ENCODE data around the gene RALGAPA1. TPM values are rescaled to one million over a fixed set of nuclear protein-coding genes. Genes with fewer than 3 reads are reported as not detected.
"Not testable (repeated sequence)": the region's sequence is repeated elsewhere in the genome, so short reads cannot be mapped to it uniquely, and the experiment has no call there.

RALGAPA1 gene
- total and polyA plus RNA-seq, 8 donors, result 16.0 to 35.4 (median 28.1) TPM

DNA sequence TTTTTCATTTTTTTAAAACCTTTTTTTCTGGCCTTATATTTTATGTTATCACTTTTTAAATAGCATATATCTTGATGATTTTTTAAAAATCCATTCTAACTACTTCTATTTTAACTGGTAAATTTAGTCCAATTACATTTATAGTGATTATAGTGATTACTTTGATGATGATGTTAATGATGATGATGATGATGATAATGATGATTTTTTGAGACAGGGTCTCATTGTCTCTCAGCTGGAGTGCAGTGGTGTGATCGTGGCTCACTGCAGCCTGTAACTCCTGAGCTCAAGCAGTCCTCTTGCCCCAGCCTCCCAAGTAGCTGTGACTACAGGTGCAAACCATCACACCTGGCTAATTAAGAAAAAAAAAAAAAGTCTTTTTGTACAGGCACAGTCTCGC is 44.1 kb upstream of the RALGAPA1 start:
- TF ChIP-seq, protein P1, sequence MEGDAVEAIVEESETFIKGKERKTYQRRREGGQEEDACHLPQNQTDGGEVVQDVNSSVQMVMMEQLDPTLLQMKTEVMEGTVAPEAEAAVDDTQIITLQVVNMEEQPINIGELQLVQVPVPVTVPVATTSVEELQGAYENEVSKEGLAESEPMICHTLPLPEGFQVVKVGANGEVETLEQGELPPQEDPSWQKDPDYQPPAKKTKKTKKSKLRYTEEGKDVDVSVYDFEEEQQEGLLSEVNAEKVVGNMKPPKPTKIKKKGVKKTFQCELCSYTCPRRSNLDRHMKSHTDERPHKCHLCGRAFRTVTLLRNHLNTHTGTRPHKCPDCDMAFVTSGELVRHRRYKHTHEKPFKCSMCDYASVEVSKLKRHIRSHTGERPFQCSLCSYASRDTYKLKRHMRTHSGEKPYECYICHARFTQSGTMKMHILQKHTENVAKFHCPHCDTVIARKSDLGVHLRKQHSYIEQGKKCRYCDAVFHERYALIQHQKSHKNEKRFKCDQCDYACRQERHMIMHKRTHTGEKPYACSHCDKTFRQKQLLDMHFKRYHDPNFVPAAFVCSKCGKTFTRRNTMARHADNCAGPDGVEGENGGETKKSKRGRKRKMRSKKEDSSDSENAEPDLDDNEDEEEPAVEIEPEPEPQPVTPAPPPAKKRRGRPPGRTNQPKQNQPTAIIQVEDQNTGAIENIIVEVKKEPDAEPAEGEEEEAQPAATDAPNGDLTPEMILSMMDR (IDR thresholded peaks at IDR 0.05), result no peak
- Histone ChIP-seq H3K4me3 (no peak overlapping the region), H3K9me3 (no peaks in the 10 kb centered on the region), H3K36me3 (peaks cover 0 to 5% (median 0%) of the 10 kb centered on the region in 3 donors), H3K27me3 (no peaks in the 10 kb centered on the region), H3K4me1 (no peaks in the 10 kb centered on the region), H3K27ac (no peak overlapping the region)
- ATAC-seq, result no peak
- intact Hi-C loops (cut with DNase I), result no loop called here
- WGBS, 2 donors, result 98 to 100% methylated on average over 2 of the region's 2 CpGs
- no peak for FAIRE-seq
- no peak for DNase-seq

DNA sequence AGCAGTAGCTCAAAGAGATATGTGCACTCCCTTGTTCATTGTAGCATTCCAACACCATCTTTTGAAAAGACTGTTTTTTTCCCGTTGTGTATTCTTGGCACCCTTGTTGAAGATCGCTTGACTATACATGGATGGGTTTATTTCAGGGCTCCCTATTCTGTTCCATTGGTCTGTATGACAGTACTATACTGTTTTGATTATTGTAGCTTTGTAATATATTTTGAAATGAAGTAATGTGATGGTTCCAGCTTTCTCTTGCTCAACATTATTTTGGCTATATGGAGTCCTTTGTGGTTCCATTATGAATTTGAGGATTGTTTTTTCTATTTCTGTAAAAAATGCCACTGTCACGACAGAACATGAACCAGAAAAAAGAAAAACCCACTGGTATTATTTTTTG is 42.7 kb upstream of the RALGAPA1 start:
- intact Hi-C loops (cut with DNase I), result no loop called here
- WGBS, 2 donors, result 96 to 99% methylated on average over 3 of the region's 3 CpGs

DNA sequence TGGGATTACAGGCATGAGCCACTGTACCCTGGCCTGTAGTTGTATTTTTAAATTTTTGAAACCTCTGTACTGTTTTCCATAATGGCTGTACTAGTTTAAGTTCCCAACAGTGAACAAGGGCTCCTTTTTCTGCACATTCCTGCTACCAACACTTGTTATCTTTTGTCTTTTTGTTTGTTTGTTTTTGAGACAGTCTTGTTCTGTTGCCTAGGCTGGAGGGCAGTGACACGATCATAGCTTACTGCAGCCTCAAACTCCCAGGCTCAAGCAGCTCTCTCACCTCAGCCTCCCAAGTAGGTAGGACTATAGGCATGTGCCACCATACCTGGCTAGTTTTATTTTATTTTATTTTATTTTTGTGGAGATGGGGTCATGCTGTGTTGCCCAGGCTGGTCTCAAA is 40.0 kb upstream of the RALGAPA1 start:
- ATAC-seq (no peak), DNase-seq (no peak), FAIRE-seq (no peak)
- TF ChIP-seq, protein P1 (IDR thresholded peaks at IDR 0.05), result no peak
- H3K36me3 ChIP-seq, result peaks cover 0 to 5% (median 0%) of the 10 kb centered on the region in 3 donors
- WGBS, 2 donors, result 77 to 94% methylated on average over 1 of the region's 1 CpG
- no peak overlapping the region for H3K4me3 ChIP-seq
- no peaks in the 10 kb centered on the region for H3K4me1 ChIP-seq
- H3K27ac ChIP-seq, result no peak overlapping the region
- H3K9me3 ChIP-seq, result no peaks in the 10 kb centered on the region
- intact Hi-C loops (cut with DNase I), result no loop called here
- no peaks in the 10 kb centered on the region for H3K27me3 ChIP-seq

More for the DNA sequence above, 42.7 kb upstream of the RALGAPA1 start:
- DNase-seq (no peak), ATAC-seq (no peak), FAIRE-seq (no peak)
- no peaks in the 10 kb centered on the region for H3K9me3 ChIP-seq
- TF ChIP-seq, protein P1 (IDR thresholded peaks at IDR 0.05), result no peak
- no peak overlapping the region for H3K27ac ChIP-seq
- no peak overlapping the region for H3K4me3 ChIP-seq
- H3K36me3 ChIP-seq, result peaks cover 0 to 5% (median 0%) of the 10 kb centered on the region in 3 donors
- no peaks in the 10 kb centered on the region for H3K4me1 ChIP-seq
- H3K27me3 ChIP-seq, result no peaks in the 10 kb centered on the region

DNA sequence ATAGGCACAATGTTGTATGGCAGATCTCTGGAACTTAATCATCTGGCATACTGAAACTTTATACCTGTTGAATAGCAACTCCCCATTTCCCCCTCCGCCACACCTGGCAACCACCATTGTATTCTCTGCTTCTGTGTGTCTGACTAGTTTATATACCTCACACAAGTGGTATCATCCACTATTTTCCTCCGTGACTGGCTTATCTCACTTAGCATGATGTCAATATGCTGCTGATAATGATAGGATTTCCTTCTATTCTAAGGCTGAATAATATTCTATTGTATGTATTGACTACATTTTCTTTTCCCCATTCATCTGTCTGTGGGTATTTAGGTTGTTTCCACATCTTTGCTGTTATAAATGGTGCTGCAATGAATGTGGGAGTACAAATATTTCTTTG is 38.5 kb upstream of the RALGAPA1 start:
- 80 to 81% methylated on average over 2 of the region's 2 CpGs for WGBS, 2 donors
- intact Hi-C loops (cut with DNase I), result no loop called here
- TF ChIP-seq, protein P1 (IDR thresholded peaks at IDR 0.05), result no peak

DNA sequence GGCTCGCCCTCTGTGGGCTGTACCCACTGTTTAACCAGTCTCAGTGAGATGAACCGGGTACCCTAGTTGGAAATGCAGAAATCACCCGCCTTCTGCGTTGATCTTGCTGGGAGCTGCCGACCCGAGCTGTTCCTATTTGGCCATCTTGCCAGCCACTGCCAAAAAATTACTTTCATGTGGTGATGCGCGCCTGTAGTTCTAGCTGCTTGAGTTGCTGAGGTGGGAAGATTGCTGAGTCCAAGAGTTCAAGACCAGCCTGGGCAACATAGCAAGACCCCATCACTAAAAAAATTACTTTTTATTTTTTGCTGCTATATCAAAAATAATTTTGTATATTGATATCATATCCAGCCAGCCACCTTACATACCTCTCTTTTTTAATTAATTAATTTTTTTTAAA is 35.4 kb upstream of the RALGAPA1 start:
- Histone ChIP-seq H3K4me3 (no peak overlapping the region), H3K9me3 (no peaks in the 10 kb centered on the region), H3K4me1 (no peaks in the 10 kb centered on the region), H3K27me3 (no peaks in the 10 kb centered on the region), H3K27ac (no peak overlapping the region), H3K36me3 (peaks cover 0 to 13% (median 0%) of the 10 kb centered on the region in 3 donors)
- intact Hi-C loops (cut with DNase I), result no loop called here
- no peak for DNase-seq
- FAIRE-seq, result no peak
- 95 to 96% methylated on average over 8 of the region's 8 CpGs for WGBS, 2 donors
- TF ChIP-seq, protein P1 (IDR thresholded peaks at IDR 0.05), result no peak
- no peak for ATAC-seq

More for the DNA sequence above, 38.5 kb upstream of the RALGAPA1 start:
- Histone ChIP-seq H3K4me1 (no peaks in the 10 kb centered on the region), H3K27ac (no peak overlapping the region), H3K36me3 (peaks cover 0 to 5% (median 4%) of the 10 kb centered on the region in 3 donors), H3K27me3 (no peaks in the 10 kb centered on the region), H3K9me3 (no peaks in the 10 kb centered on the region), H3K4me3 (no peak overlapping the region)
- FAIRE-seq, result no peak
- ATAC-seq, result no peak
- DNase-seq, result no peak

DNA sequence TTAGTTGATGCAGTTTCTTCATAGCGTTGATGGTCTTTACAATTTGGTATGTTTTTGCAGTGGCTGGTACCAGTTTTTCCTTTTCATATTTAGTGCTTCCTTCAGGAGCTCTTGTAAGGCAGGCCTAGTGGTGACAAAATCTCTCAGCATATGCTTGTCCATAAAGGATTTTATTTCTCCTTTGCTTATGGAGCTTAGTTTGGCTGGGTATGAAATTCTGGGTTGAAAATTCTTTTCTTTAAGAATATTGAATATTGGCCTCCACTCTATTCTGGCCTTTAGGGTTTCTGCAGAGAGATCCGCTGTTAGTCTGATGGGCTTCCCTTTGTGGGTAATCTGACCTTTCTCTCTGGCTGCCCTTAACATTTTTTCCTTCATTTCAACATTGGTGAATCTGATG is 33.1 kb upstream of the RALGAPA1 start:
- ATAC-seq; H3K4me1 ChIP-seq; H3K27ac ChIP-seq; H3K4me3 ChIP-seq; DNase-seq; FAIRE-seq; intact Hi-C loops (cut with DNase I); H3K27me3 ChIP-seq; H3K9me3 ChIP-seq: not testable (repeated sequence)
- WGBS, 2 donors, result 95 to 98% methylated on average over 2 of the region's 2 CpGs
- H3K36me3 ChIP-seq, result peaks cover 0 to 16% (median 0%) of the 10 kb centered on the region in 3 donors

DNA sequence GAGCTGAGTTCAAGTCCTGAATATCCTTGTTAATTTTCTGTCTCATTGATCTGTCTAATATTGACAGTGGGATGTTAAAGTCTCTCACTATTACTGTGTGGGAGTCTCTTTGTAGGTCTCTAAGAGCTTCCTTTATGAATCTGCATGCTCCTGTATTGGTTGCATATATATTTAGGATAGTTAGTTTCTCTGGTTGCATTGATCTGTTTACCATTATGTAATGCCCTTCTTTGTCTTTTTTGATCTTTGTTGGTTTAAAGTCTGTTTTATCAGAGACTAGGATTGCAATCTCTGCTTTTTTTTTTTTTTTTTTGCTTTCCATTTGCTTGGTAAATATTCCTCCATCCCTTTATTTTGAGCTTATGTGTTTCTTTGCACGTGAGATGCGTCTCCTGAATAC is 32.6 kb upstream of the RALGAPA1 start:
- FAIRE-seq; H3K4me1 ChIP-seq; H3K27me3 ChIP-seq; DNase-seq; intact Hi-C loops (cut with DNase I); H3K9me3 ChIP-seq; H3K4me3 ChIP-seq; ATAC-seq; H3K27ac ChIP-seq: not testable (repeated sequence)
- WGBS, 2 donors, result 98 to 100% methylated on average over 2 of the region's 2 CpGs
- H3K36me3 ChIP-seq, result peaks cover 0 to 16% (median 0%) of the 10 kb centered on the region in 3 donors

All from pancreas (tissue), 10 donors.